HG03064 (cell line): ENCODE results near the gene ANKFN1.
"Not testable (repeated sequence)": the region's sequence is repeated elsewhere in the genome, so short reads cannot be mapped to it uniquely, and the experiment has no call there.

Experiments used
- ATAC-seq: cut with Tn5 transposase; IDR thresholded peaks from one replicate; pipeline ENCODE4 v1.9.1; 2021; ENCODE audit warnings: low read depth; ENCODE audit not compliant: unreplicated experiment

The ANKFN1 gene

DNA sequence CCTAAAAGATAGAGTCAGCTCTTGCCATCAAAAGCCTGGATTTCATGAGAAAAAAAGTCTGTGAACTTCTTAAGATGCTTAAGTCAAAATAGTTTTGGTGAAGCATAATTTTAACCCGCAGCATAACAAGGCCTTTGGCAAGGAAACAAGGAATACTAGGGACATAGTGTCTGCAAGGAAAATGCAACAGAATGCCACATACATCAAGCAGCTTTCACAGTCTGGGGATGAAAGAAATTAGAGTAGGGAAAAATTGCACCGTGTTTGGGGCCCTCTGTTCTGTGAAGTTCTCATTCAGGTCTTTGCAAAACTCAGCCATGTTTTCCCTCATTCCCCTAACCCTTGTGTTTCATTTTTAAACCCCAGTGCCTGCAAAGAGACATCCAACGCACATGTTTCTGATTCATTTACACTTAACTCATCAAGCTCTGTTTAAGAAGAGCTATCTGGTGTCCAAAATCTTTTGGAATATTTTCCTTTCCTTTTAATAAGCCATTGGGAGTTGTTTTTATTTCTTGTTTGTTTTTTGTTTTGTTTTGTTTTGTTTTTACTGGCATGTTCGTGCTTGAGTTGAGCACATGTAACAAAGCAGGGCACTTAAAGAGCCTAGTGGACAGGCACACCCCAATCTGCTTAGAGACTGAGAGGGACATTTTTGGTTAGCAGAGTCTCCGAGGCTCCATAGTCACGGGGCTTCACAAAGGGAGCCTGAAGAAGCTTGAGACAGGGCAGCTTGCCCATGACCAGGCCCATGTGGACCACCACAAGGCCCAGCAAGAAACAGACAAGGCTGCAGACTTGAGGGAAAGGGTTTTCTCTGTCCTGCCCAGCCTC, 116.5 kb downstream of the ANKFN1 start:
- no peak for ATAC-seq

DNA sequence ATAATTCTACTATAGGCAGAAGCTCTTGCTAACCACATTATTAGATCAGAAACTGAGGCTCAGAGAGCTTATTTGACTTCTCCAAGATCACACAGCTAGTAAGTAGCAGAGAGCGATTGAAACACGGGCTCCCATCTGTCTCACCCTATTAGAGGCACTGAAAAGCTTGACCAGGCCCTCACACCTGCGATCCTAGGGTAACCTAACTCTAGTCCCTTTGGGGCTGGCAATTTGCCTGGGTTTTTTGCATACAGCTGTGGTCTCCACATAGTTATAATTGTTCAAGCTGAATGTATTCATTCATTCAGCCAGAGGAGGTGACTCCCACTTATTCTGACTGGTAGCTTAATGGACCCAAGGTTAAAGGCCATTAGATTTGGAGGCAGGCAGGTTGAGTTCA, 121.2 kb downstream of the ANKFN1 start:
- ATAC-seq, result no peak

DNA sequence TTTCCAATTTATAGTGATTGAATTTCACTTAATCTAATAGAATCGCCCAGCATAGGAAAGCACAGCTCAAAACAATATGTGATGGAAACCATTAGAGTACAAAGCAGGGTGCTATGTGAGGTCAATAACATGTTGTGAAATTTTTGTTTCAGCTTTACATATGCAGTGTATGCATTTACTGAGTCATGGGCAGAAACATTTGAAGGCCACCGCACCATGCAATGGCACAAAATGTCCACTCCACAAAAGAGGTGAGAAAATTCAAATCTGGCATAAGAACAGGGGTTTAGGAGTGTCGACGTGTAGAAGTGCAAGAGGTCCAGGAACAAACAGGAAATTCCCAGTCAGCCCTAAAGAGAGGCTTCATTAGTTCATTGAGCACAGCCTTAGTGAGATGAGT, 131.2 kb downstream of the ANKFN1 start:
- no peak for ATAC-seq

DNA sequence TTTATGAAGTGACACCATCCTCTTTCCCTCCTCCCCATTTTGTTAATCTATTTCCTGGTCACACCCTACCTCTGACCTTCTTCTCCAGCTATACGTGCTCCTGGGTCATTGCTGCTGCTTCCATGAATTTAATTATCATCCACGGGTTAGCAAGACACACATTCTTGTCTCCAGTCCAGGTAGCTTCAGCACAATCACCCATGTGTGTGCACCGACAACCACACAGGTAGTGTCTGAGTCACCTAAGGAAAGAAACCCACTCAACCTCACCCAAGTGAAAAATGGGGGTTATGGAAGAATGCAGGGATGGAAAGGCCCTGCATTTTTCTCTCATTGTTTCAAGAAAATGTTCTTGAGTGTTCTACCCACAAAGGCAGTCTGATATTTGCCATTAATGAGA, 135.5 kb downstream of the ANKFN1 start:
- not testable (repeated sequence) for ATAC-seq

DNA sequence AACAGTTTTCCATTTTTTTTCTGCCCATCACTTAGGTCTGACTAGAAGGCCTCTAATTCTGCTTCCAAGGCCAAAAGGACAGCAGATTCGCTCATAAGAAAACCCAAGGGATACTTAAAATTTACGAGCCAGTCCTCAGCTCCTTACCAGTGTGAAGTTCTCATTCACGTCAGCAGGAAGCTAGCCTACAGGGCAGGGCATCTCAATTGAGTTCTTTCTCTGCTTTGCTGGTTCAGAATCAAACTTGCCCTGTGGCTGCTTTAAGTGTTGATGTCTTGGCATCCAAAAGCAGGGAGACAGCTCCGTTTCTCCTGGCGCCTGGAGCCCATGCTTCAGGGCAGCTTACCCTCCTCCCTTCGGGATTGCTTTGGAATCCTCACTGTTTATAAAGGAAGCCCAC, 136.0 kb downstream of the ANKFN1 start:
- no peak for ATAC-seq

DNA sequence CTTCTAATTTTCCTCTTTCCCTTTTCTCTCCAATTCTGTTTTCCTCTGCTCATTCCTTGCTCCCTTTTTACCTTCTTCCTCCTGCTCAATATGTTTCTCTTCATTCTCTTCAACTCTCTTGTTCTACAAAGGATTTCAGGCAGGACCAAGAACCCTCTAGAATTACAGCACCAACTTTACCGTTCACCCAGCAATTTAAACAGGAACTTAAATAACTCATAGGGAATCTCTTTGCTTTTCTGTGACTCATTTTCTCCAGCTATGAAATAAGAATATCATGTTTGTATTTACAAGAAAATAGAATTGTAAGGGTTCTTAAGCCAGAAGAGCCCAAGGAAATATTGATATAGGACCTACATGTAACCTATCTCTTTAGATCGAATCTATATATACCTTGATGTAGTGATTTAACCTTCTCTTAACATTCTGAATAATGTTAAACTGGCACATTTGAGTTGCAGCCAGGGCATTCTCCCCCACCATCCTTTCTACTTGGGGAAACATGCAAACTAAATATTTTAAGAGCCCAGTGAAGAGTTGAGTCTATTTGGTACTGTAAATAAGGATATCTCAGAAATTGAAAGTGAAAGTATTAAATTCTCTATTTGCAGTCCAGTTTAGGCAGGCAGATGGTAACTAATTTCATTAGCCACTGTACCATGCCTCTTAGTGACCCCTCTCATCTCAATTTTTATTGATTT, 137.0 kb downstream of the ANKFN1 start:
- ATAC-seq, result no peak

DNA sequence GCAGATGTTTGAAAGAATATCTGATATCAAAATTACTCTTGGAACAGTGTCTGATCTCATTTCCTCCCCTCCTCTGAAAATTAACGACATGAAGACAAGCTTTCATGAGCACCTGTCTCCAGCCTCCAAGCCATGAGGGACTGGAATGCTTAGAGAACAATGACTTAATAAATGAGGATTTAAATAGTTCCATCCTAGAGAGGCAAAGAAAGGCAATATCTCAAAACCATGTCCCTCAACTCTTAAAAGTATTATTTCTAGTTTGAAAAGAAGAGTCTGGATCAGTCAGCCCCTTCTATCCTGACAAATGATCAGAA, 137.5 kb downstream of the ANKFN1 start:
- no peak for ATAC-seq

DNA sequence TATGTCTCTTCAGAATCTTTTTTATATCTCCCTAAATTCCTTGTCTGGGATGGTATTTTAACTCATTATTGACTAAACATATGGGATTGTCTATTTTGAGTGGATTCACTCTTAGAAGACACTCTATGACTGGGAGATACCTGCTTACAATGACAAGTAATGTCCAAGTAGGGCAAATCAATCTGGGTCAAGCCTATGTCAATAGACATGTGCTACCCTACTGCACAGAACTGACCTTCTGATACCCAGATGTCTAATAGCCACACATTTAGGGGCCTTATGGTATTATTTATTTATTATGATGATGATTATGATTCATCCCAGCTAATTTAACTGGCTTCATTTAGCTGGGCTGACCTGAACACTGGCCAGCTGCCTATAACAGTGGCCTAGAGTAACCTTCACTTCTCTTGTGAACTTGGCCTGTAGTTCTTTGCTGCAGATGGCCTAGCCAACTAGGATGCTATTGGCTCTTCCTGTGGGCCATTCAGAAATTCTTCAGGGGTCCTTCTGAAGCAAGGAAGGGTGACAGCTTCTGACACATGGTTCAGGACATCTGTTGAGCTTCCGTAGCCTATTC, 138.0 kb downstream of the ANKFN1 start:
- no peak for ATAC-seq

DNA sequence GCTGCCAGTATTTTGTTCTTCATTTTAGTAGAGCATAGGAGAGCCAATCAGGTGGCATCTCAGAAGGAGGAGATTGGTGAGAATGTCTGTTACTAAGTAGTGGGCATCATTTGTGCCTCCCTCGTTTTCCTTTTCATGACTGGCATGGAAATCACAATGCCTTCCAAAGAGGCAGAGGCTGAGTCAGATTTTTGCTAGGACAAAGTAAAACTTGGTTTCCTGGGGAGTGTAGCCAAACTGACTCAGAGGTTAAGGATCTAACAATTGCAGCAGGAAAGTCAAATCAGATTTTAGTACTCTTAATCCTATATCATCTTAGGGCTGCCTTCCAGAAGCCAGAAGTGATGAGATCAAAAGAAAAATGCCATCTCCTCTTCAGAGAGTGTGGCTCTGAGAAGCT, 138.7 kb downstream of the ANKFN1 start:
- ATAC-seq, result no peak

DNA sequence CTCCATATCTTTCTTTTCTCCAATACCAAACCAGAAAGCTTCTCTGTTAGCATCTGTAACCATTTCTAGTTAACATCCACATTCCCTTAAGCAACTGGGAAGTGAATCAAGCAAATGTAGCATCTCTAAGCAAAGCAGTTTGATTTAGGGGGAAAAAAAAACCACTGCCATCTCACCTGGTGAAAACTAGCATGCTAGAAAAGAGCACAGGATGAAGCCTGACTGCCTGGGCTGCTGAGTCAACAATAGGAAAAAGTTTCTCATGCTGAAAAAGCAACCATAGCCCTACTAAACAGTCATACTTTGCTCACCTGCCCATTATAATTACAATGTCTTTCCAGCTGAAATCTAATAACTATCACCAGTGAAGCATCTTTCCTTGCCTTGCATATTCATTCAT, 139.3 kb downstream of the ANKFN1 start:
- ATAC-seq, result no peak

DNA sequence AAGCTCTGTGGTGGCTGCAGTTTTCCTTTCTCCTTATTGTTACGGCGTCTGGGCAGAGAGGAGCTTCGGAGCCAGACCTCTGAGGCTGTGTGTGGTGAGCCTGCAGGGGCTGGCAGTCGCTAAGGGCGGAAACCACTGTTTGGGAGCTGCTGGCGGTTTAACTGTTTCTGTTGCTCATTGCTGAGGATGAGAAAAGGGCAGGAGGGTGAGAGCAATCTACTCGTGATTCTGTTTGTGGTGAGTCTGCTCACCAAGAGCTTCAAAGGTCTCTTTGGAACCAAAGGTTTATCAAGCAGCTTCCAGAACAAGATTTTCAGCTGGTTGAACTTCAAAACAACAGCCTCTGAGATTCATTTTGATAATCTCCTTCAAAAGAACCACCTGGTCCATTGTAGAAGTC, 143.9 kb downstream of the ANKFN1 start:
- ATAC-seq, result no peak

DNA sequence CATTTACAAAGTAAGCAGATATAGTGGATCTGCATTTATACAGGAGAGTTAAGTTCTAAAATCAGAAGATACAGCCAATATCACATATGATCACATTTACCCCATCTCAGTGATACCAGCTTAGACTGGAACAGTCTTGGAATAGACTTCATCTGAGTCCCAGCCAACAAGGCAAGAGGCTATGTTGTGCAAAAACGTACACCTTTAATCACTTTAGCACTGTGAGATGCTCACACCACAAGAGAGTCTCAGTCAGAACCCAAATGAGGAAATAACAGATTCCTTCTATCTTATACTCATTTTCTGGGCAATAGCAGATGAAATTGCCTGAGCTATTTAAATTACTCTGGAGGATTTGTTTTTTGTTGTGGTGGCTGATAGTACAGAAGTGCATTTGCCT, 145.6 kb downstream of the ANKFN1 start:
- no peak for ATAC-seq

DNA sequence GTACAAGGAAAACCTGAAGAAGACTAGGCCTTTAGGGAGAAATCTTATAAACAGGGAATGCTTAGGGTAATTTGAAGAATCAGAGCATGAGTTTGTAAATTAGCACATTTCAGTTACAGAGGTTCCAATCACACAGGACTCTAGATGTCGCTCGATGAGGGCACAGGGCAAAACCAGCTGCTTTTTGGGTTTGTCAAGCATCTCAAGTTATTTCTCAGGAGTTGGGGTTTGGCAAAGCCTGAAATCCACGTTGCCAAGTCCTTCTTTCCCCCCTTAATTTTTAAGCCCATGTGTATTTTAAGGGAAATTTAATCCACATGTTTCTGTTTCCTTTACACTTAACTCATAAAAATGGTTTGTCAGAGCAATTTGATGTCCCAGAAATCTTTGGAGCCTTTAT, 146.9 kb downstream of the ANKFN1 start:
- ATAC-seq, result no peak

DNA sequence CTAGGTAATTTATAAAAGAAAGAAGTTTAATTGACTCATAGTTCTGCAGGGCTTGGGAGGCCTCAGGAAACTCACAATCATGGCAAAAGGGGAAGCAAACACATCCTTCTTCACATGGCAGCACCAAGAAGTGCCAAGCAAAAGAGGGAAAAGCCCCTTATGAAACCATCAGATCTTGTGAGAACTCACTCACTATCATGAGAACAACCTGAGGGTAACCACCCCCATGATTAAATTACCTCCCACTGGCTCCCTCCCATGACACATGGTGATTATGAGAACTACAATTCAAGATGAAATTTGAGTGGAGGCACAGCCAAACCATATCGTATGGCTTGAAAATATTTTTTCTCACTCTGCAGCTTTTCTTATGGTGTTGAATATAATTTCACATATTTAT, 151.7 kb downstream of the ANKFN1 start:
- no peak for ATAC-seq

DNA sequence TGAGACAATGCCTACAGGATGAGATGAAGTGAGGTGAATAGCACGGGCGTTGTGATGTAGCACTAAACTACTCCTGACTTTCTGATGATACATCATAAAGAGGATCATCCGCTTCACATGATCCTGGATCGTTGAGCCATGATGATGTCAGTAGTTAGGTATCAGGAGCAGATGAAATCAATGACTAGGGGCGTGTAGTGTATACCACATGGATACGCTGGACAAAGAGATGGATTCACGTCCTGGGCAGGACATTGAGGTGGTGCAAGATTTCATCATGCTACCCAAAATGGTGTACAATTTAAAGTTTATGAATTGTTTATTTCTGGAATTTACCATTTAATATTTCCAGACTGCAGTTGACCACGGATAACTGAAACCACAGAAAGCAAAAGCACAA, 156.6 kb downstream of the ANKFN1 start:
- no peak for ATAC-seq

DNA sequence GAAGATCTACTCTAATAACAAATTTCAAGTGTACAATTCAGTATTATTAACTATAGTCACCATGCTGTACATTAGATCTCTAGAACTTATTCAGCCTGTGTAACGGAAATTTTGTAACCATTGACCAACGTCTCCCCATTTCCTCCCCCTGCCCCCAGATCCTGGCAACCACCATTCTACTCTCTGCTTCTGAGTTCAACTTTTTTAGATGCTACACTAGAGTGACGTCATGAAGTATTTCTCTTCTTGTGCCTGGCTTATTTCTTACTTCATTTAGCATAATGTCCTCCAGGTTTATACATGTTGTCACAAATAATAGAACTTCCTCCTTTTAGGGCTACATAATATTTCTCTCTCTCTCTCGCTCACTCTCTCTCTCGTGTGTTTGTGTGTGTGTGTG, 157.5 kb downstream of the ANKFN1 start:
- no peak for ATAC-seq

DNA sequence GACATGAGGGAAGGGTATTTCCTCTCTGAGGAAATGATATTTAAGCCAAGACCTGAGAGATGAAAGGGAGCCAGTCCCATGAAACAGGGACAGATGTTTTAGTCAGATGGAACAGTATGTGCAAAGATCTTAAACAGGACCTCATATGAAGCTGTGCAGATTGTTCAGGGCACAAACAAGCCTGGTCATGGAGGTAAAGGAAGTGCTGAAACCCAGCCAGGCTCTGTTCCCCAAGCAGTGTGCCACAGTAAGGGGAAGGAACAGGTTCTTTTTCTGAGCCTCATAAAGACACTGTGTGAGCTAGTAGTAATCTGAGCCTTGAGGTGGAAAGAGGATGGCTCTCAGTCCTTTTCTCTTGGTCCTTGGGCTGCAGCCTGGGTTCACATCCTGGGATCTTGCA, 159.9 kb downstream of the ANKFN1 start:
- no peak for ATAC-seq

DNA sequence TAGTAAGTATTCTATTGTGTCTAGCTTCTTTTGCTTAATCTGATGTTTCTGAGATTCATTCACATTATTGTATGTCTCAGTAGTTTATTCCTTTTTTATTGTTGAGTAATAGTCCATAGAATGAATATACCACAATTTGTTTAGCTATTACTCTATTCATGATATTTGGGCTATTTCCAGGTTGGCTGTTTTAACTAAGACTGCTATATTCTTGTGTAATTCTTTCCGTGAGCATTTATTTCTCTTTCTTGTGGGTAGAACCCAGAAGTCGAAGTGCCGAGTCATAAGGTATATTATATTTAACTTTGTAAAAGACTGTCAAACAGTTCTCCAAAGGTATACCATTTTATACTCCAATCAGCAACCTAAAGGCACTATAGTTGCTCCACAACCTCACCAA, 160.8 kb downstream of the ANKFN1 start:
- ATAC-seq, result no peak

DNA sequence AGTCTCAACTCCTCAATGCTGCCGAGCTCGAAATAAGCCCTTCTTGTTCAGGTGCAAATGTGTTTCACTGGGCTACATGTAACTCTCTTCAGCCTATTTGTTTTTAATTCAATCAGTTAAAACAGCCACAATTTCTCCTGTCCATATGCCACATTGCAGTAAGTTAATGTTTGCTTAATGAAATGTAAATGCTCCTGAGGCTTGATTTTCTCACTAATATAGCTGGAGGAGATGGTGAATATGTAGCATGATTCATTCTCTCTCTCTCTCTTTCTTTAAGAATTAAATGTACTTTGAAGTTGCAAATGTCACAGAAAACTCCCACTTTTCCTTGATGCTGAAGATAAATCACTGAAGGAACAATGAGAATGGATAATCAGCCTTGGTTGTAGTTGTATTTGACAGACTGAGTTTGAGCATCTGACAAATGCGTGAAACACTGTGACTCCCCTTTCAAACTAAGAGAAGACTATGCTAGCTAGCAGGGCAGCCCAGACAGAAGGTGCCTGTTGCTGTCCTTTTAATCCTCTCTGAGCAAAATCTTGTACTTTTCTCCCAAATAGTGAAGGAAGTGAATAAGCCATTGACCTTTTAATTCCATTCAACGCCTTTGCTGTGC, 161.8 kb downstream of the ANKFN1 start:
- ATAC-seq, result no peak

DNA sequence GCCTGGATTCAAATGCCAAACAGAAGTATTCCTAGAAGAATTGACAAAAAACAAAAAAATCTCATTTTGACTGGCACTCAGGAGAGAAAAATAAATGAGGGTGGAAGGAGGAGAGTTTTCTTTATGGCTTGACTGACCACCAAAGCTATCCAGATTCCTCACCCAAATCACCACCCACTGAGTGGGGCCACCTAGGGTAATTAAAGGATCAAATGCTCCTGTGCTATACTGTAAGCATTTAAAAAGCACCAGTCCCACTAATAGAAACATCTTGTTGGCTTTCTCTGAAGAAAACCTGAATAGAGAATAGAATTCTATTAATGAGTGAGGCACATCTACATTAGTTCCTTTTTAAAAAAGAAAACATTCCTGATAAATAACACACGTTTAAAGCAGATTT, 163.3 kb downstream of the ANKFN1 start:
- no peak for ATAC-seq

DNA sequence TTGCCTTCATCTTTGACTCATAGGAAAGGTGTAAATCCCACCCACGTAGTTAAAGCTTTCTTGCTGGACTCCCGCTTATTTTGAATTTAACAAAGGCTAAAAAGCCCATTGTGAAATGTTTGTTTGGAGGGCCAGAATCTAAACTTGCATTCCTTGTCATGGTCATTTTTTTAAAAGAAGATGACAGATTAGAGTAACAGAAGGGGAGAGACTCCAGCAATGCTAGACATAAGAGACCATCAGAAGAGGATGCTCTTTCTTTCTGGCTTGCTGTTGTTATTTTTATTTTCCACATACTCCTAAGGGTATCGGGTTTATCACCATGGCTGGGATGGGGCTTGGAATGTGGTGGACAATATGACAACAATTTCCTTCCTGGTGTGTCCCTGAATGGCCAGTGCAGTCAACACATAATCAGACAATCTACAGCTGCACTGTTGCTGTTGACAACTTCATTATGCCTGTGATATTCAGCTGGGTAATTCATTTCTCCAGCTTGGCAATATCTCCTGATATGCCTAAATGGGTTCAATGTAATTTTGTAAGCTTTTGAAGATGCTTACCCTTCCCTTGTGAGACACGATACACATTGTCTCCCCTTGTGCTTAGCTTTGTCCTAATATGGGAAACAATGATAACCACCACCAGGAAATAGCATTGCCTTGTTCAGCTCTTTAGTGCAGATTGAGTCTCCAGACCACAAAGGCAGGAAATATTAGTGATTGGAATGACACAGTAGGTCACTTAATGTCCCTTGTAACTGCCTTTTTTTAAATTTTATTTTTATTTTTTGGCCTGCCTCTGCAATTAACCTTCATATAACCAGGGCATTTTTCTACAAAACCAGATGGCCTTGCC, 164.3 kb downstream of the ANKFN1 start:
- ATAC-seq, result no peak
